Subcutaneous abdominal adipose tissue (tissue), 5 donors: ENCODE results near the gene NAV2.

ENCODE experiments used
- H3K27ac ChIP-seq: one replicate; pipeline ENCODE4 v1.7.0; 2013; ENCODE audit warnings: low read depth, mild to moderate bottlenecking, inconsistent platforms, low read length, moderate library complexity
- H3K27me3 ChIP-seq, 5 donors: one replicate each; pipeline ENCODE4 v1.7.0; 2013; ENCODE audit warnings: low read length in 5 of 5, inconsistent platforms in 1 of 5; ENCODE audit not compliant: control insufficient read depth in 5 of 5, insufficient read depth in 4 of 5
- H3K36me3 ChIP-seq, 5 donors: one replicate each; pipeline ENCODE4 v1.7.0; 2013; ENCODE audit warnings: low read length in 5 of 5; ENCODE audit not compliant: control insufficient read depth in 5 of 5, insufficient read depth in 5 of 5
- H3K4me1 ChIP-seq, 5 donors: one replicate each; pipeline ENCODE4 v1.7.0; 2013; ENCODE audit warnings: low read length in 5 of 5, mild to moderate bottlenecking in 3 of 5, moderate library complexity in 1 of 5; ENCODE audit not compliant: control insufficient read depth in 5 of 5, insufficient read depth in 5 of 5
- H3K4me3 ChIP-seq, 5 donors: one replicate each; pipeline ENCODE4 v1.7.0; 2013; ENCODE audit warnings: low read length in 5 of 5, low read depth in 1 of 5
- H3K9ac ChIP-seq, 5 donors: one replicate each; pipeline ENCODE4 v1.7.0; 2013; ENCODE audit warnings: low read length in 5 of 5, mild to moderate bottlenecking in 4 of 5, moderate library complexity in 3 of 5
- H3K9me3 ChIP-seq, 5 donors: one replicate each; pipeline ENCODE4 v1.7.0; 2013; ENCODE audit warnings: low read length in 5 of 5; ENCODE audit not compliant: control insufficient read depth in 5 of 5
- donor health status: healthy.
- donor health status: healthy.
- donor health status: healthy.
- donor health status: healthy.
- donor health status: healthy.

The NAV2 gene

DNA sequence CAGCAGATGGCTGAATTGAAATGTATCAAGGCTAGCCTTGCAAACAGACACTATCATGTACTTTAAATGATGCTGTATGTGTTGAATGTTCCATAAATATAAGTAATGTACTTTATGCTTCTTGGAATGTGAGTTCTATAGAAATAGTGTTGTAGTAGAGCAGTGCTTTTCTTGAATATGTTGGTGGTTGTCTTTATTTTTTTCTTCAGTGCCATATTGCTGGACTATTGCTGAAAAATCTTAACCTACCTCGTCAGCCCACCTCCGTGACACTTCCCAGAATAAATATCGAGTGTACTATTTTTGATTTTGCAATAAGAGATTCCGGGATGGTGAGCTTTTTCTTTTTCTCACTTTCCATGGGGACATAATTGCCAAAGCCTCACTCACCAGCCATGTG lies 153.9 kb downstream of the NAV2 start:
- no peak overlapping the region for H3K4me3 ChIP-seq
- no peak overlapping the region for H3K9ac ChIP-seq
- H3K4me1 ChIP-seq: peaks cover 0 to 30% (median 25%) of the 10 kb centered on the region in 5 donors
- H3K36me3 ChIP-seq: peaks cover 0 to 3% (median 0%) of the 10 kb centered on the region in 5 donors
- H3K9me3 ChIP-seq: no peaks in the 10 kb centered on the region
- no peak overlapping the region for H3K27ac ChIP-seq
- H3K27me3 ChIP-seq: no peaks in the 10 kb centered on the region

DNA sequence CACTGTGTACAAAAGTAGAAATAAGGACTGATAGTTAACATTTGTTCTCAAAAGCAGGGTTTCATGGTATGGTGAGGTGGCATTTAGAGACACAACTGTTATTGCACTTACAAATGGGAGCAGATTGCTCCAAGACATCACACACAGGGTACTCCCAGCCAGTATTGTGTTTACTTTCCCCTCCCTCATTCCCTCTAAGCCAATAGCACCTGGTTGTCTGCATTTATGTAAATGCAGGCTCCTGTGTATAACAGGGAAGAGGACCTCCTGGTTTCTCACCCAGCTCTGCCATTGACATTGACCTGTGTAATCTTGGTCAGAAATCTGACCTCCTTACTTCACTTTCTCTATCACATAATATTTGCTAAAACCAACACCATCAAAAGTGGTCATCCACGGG lies 154.4 kb downstream of the NAV2 start:
- Histone ChIP-seq H3K4me3 (no peak overlapping the region), H3K27me3 (no peaks in the 10 kb centered on the region), H3K36me3 (peaks cover 0 to 3% (median 0%) of the 10 kb centered on the region in 5 donors), H3K9me3 (no peaks in the 10 kb centered on the region), H3K27ac (no peak overlapping the region), H3K9ac (no peak overlapping the region), H3K4me1 (peaks cover 0 to 30% (median 25%) of the 10 kb centered on the region in 5 donors)

DNA sequence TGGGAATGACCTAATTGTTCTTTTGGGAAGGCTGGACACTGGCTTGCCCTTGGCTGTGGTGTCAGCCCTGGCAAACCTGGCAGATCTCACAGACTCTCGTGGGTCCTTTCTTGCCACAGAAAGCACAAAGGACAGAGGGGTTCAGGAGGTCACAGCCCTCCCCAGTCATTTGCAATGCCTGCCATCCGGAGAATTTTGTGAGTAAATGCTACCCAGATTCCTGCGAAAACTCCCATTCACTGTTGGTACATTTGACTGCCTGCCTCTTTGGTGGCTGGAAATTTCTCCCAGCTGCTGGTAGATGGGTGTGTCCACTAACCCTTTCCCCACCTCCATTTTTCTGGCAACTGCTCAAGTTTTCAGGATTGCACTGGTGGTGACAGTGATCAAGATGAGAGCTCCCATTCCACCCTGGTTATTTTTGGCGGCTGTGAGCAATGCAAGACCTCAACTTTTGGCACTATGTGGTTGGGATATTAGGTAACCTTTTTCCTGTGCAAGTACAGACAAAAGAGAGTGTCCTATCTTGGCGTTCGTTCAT lies 155.7 kb downstream of the NAV2 start:
- H3K4me1 ChIP-seq: peaks cover 0 to 30% (median 25%) of the 10 kb centered on the region in 5 donors
- no peak overlapping the region for H3K4me3 ChIP-seq
- no peak overlapping the region for H3K9ac ChIP-seq
- H3K27ac ChIP-seq: no peak overlapping the region
- no peaks in the 10 kb centered on the region for H3K9me3 ChIP-seq
- H3K27me3 ChIP-seq: no peaks in the 10 kb centered on the region
- H3K36me3 ChIP-seq: peaks cover 0 to 3% (median 0%) of the 10 kb centered on the region in 5 donors

DNA sequence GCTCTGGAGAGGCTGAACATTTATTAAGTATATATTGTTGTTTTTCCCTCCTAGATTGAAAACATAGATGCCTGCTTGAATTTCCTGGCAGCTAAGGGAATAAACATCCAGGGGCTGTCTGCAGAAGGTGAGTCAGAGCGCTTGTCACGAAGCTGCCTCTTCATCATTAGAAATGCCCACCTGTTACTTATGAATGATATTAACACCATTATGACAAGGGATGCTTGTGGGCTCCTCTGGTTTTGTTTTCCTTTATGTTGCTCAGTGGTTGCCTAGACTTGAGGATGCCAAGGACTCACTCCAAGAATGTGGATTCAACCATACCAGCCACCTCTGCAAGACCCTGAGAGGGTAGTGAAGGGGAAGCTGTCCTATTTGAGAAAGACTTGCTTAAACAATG lies 156.2 kb downstream of the NAV2 start:
- peaks cover 0 to 27% (median 23%) of the 10 kb centered on the region in 5 donors for H3K4me1 ChIP-seq
- no peak overlapping the region for H3K9ac ChIP-seq
- H3K4me3 ChIP-seq: no peak overlapping the region
- H3K9me3 ChIP-seq: no peaks in the 10 kb centered on the region
- peaks cover 0 to 3% (median 0%) of the 10 kb centered on the region in 5 donors for H3K36me3 ChIP-seq
- H3K27me3 ChIP-seq: no peaks in the 10 kb centered on the region
- H3K27ac ChIP-seq: no peak overlapping the region

DNA sequence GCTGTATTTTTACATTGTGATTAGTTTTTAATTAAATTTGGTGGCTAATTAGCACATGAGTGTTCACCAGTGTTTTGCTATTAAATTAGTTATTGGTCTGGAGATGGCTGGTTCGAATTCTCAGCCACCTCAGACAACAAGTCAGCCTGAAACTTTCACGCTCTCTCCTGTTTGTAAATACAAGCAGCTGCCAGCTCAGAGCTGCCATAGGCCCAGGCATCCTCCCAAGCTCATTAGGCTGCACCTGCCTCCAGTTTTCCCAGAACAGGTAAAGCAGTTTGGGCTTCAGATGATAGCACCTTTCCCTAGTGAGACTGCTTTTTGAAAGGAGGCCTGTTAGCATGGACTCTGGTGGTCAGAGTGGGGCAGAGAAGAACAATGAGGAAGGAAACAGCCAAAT lies 156.8 kb downstream of the NAV2 start:
- no peaks in the 10 kb centered on the region for H3K9me3 ChIP-seq
- no peaks in the 10 kb centered on the region for H3K27me3 ChIP-seq
- H3K27ac ChIP-seq: no peak overlapping the region
- H3K36me3 ChIP-seq: peaks cover 0 to 3% (median 0%) of the 10 kb centered on the region in 5 donors
- peaks cover 0 to 21% (median 17%) of the 10 kb centered on the region in 5 donors for H3K4me1 ChIP-seq
- H3K9ac ChIP-seq: no peak overlapping the region
- no peak overlapping the region for H3K4me3 ChIP-seq

DNA sequence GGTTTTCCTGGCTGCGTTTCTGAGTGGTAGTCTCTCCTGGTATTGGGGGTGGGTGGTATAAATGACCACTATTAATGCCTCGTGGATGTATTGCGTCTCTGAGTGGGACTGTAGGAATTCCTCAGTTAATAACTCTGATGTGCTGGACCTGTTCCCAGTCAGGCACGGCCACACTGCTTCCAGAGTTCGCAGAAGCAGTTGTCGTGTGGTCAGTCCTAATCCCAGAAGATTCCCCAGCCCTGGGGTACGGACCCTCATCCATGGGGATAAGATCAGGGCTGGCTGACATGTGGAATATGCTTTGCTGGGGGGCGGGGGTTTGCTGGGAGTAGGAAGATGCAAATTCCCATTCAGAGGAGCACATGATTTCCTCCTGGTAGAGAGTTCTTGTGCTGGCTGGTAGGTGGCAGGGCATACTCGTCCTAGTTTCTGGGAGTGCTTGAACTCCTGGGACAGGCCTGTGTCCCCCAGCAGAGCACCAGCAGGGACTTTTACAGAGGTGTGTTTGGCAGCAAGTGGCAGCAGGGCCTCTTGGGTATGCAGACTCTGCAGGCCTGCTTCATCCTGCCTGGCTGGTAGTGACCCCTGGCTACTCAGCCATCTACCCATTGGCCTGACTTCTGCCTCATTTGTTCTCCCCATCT lies 157.4 kb downstream of the NAV2 start:
- Histone ChIP-seq H3K27ac (no peak overlapping the region), H3K4me1 (peaks cover 0 to 15% (median 11%) of the 10 kb centered on the region in 5 donors), H3K4me3 (no peak overlapping the region), H3K27me3 (no peaks in the 10 kb centered on the region), H3K9ac (no peak overlapping the region), H3K9me3 (no peaks in the 10 kb centered on the region), H3K36me3 (peaks cover 0 to 3% (median 0%) of the 10 kb centered on the region in 5 donors)

DNA sequence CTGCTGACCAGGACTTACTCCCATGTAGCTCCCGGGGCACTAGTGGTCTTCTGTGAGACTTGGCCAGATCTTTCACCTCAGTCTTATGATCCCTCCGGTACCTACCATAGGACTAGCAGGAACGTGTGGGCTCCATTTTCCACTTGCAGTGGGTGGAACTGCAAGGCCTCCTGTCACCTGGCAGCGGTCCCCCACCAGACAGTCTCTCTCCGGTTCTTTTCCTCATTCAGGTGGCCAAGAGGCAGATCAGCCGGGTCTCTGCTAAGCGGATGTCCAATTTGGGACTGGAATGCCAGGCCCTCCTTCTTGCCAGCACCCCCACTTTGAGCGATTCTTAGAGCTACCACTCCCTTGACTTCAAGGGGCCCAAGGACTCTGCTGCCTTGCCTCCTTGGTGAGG lies 158.9 kb downstream of the NAV2 start:
- Histone ChIP-seq H3K36me3 (peaks cover 0 to 3% (median 0%) of the 10 kb centered on the region in 5 donors), H3K9ac (no peak overlapping the region), H3K9me3 (no peaks in the 10 kb centered on the region), H3K4me1 (peaks cover 0 to 11% (median 10%) of the 10 kb centered on the region in 5 donors), H3K4me3 (no peak overlapping the region), H3K27me3 (no peaks in the 10 kb centered on the region), H3K27ac (no peak overlapping the region)

DNA sequence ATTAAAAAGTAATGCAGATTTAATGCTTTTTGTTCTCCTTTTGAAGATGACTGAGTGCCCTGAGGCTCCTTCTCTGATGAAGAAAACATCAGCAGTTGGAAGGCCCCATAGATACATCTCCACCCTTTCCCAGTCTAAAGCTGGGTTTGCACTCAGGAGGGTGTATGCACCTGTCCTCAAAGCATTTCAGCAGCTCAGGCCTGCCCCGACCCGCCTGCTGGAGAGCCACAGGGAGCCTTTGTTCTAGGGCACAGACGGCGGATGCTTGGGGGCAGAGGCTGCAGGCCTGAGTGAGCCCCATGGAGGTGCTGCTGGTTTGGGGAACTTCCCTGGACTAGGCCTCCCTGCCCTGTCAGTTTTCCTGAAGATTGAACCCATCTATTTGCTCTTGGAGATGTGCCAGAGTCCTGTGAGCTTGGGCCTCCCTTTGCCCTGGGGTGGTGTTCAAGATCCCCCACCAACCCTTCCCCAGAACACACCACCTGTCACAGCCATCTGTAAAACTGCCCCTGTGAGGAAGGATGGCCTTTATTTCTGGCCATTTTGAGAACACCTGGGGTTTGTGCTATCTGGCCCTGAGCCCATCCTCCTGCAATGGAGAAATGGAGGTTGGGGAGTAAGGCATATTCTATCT lies 160.0 kb downstream of the NAV2 start:
- Histone ChIP-seq H3K27me3 (no peaks in the 10 kb centered on the region), H3K4me1 (peaks cover 0 to 11% (median 10%) of the 10 kb centered on the region in 5 donors), H3K36me3 (peaks cover 0 to 3% (median 0%) of the 10 kb centered on the region in 5 donors), H3K27ac (no peak overlapping the region), H3K9ac (no peak overlapping the region), H3K4me3 (no peak overlapping the region), H3K9me3 (no peaks in the 10 kb centered on the region)

DNA sequence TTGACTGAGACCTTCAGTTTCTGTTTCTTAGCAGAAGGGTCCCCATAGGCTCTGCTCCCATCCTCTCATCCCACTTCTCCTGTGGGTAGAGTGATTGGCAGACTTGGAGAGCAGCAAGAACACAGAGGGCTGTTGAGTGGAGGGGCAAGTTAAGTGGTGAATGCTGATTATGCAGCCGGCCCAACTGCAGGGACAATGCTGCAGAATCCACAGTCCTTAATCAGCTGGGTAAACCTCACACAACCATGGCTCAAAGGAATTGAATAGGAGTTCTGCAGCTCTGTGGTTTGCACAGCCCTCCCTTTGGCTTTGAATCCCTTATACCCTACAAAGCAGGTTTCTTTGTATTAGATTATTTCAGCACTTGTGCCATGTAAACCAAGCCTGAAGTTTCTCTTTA lies 161.1 kb downstream of the NAV2 start:
- peaks cover 0 to 6% (median 3%) of the 10 kb centered on the region in 5 donors for H3K4me1 ChIP-seq
- H3K27me3 ChIP-seq: no peaks in the 10 kb centered on the region

DNA sequence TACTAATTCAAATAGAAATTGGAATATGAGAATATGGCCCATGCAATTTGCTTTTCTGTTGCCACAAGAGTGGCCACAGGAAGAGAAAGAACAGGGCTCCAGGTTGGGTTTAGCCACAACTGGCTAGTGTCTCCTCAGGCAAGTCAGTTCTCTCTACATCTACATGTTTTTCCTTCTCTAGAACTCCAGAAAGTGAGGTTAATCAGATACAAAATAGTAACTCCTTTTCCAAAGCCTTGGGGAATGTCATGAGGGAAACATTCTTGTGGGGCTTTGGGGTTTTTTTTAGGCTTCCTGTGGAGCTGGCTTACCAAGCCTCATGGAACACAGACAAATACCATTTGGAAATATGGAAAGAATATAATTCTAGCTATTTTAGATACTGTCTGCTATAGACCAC lies 161.6 kb downstream of the NAV2 start:
- Histone ChIP-seq H3K9me3 (no peaks in the 10 kb centered on the region), H3K4me1 (peaks cover 0 to 6% (median 2%) of the 10 kb centered on the region in 5 donors), H3K9ac (no peak overlapping the region), H3K36me3 (peaks cover 0 to 3% (median 0%) of the 10 kb centered on the region in 5 donors), H3K27ac (no peak overlapping the region), H3K27me3 (no peaks in the 10 kb centered on the region), H3K4me3 (no peak overlapping the region)

More for the DNA sequence above, 161.1 kb downstream of the NAV2 start:
- Histone ChIP-seq H3K27ac (no peak overlapping the region), H3K36me3 (peaks cover 0 to 3% (median 0%) of the 10 kb centered on the region in 5 donors), H3K9me3 (no peaks in the 10 kb centered on the region), H3K4me3 (no peak overlapping the region), H3K9ac (no peak overlapping the region)
